PC-9 (cell line): Measurements from ENCODE around the gene CLEC9A.
"Not testable (repeated sequence)": the region's sequence is repeated elsewhere in the genome, so short reads cannot be mapped to it uniquely, and the experiment has no call there.

Source experiments
- EZH2 ChIP-seq: fragments of 200-600 bp; sonication (generic); IDR thresholded peaks from 2 replicates; pipeline ENCODE4 v1.8.0; 2017; ENCODE audit warnings: antibody characterized with exemption, low read depth
- TF ChIP-seq, protein P1 (sequence below): fragments of 200-600 bp; sonication (generic); conservative IDR thresholded peaks from 2 replicates; pipeline ENCODE4 v1.6.1; 2017; ENCODE audit warnings: mixed run types, antibody characterized with exemption, mild to moderate bottlenecking, moderate library complexity

DNA sequence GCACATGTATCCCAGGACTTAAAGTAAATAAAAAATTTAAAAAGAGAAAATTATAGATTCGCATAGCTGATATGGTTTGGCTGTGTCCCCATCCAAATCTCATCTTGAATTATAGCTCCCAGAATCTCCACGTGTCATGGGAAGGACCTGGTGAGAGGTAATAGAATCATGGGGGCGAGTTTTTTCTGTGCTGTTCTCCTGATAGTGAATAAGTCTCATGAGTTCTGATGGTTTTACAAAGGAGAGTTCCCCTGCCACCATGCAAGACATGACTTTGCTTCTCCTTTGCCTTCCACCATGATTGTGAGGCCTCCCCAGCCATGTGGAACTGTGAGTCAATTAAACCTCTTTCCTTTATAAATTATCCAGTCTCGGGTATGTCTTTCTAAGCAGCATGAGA lies 3.8 kb upstream of the CLEC9A start:
- TF ChIP-seq, protein P1, sequence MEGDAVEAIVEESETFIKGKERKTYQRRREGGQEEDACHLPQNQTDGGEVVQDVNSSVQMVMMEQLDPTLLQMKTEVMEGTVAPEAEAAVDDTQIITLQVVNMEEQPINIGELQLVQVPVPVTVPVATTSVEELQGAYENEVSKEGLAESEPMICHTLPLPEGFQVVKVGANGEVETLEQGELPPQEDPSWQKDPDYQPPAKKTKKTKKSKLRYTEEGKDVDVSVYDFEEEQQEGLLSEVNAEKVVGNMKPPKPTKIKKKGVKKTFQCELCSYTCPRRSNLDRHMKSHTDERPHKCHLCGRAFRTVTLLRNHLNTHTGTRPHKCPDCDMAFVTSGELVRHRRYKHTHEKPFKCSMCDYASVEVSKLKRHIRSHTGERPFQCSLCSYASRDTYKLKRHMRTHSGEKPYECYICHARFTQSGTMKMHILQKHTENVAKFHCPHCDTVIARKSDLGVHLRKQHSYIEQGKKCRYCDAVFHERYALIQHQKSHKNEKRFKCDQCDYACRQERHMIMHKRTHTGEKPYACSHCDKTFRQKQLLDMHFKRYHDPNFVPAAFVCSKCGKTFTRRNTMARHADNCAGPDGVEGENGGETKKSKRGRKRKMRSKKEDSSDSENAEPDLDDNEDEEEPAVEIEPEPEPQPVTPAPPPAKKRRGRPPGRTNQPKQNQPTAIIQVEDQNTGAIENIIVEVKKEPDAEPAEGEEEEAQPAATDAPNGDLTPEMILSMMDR, result not testable (repeated sequence)
- not testable (repeated sequence) for TF ChIP-seq EZH2
